GM19372 (cell line): ENCODE measurements around the gene LPP.

ENCODE experiments used
- ATAC-seq: cut with Tn5 transposase; IDR thresholded peaks from one replicate; pipeline ENCODE4 v1.9.1; 2021; ENCODE audit warnings: mild to moderate bottlenecking, low read depth, moderate library complexity; ENCODE audit not compliant: unreplicated experiment

LPP gene

GRCh38 chr3:188321258-188321657, 167.3 kb downstream of the LPP start:
- no peak for ATAC-seq

DNA sequence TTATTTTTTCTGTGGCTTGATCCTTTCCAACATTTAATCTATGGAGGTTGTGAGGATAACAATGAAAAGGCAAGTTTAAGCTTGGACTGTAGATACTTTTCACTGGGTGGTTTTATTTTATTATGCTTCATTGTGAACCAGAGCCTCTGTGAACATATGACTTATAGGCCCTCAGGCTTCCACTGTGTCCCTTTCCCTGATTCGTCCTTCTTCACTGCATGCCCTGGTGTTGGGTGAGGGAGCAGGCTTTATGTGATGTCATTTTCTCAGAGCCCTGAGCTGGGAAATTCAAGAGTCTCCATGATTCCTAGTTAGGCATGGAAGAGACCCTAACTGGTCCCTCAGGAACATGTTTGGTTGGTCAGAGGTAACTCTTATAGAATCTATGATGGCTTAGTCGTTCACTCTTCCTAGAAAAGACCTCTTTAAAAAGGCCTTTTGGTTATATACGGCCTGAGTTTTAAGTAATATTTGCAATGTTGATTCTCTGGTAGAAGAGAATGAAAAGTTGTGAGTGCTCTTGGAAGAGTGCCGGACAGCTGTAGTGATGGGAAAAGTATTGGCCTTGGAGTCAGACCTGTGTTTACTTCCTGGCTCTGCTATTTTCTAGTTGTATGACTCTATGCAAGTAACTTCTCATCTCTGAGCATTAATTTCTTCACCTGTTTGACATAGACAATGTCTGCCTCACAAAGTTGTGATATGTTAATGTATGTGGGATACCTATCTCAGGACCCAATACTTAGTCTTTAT, 168.4 kb downstream of the LPP start:
- ATAC-seq: no peak

DNA sequence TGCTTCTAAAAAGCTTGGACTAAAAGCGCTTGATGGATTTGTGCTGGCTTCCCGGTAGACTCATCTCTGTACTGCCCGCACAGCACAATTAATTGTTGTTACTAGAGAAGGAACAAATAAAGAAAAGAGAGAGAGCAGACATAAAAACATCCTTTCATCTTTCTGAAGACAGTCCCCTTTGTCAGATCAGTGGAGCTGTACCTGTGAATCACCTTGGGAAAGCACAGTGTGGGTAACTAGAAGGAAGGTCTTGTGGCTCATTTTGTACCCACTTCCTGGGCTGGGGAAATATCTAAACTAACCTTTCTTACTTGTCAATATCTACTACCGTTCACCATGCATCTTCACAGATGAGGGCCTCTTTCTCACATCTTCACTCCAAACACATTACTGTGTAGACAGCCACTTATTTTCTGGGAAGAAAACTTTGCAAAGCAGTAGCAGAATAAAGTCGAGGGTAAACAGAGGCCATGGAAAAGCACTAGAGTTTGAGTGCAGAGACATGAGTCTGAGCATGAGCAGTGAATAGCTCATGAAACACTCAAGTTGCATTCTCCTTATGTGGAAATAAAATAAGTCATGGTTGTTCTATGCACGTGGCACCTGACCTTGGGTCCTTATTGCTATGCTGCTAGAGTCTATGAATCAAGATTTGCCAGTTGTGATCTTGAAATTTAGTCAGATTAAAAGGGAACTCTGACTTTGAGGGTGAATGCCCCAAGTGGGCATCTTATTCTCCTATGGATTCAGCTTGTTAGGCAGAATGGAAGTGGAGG, 169.3 kb downstream of the LPP start:
- no peak for ATAC-seq

DNA sequence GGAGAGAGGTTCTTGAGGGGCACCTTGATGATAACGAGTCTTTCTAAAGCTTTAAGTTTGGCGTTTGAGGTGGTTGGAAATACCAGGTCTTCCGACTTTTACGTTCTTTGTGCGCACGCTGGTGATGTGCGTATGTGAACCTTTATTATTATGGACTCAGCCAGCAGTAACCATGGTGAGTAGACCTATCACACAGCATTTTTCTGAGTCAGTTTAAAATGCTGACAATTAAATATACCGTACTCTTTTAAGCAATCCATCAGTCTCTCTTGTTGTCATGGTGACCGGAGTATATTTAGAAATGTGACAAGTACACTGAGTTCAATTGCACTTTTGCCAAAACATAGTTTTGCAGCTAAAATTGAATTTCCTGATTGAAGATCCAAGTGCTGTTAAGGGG, 172.2 kb downstream of the LPP start:
- ATAC-seq: no peak

DNA sequence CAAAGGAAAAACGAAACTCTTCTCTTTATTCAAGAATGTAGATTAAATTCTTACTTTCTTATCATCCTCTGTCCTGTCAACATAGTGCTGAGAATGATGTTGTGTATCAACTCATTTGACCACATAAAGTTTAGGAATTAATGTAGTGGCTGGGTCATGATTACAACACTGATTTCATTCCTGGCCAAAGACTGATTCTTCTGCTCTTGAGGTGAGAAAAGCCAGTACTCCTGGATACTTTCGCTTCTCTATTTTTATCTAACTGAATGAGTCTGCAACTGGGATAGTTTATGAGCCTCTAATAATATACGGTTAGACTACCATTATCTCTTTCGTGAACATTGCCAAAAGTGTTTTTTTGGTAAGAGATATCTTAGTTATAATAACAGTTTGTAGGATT, 173.0 kb downstream of the LPP start:
- ATAC-seq: no peak

- no peak for ATAC-seq
Measured at GRCh38 chr3:188327433-188327832, 173.5 kb downstream of the LPP start.

DNA sequence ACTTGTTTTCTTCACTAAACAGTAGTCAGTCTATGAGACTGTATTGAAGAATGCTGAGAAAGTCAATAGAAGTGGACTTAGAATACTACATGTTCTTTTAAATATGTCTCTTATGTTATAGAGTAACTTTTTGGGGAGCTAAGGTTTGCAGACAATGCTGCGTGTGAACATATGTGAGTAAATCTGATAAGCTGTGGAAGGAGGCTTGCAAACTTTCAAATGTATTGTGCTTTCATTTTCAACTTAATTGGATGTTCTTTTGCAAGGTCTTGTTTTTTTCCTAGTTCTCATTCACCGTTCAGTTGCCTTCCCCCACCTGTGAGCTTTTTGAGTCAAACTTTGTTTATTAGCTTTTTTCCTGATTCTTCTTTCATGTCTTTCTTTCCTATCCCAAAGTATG, 176.2 kb downstream of the LPP start:
- ATAC-seq: no peak

DNA sequence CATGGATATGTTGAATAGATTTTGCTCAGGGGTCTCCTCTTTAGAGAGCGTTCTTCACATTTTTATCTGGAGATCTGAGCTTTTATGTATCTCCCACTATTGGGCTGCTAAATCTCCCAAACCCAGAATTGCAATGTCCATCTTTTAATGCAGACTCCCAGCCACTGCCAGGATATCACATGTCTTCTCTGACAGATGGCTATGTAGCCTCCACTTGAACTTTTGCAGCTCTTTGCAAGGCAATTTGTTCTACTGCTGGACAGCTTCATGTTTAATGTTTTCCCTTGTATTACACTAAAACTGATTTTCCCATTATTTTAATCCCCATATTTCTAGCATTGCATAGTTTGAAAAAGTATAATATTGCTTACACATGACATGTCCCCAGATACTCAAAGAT, 177.2 kb downstream of the LPP start:
- no peak for ATAC-seq

DNA sequence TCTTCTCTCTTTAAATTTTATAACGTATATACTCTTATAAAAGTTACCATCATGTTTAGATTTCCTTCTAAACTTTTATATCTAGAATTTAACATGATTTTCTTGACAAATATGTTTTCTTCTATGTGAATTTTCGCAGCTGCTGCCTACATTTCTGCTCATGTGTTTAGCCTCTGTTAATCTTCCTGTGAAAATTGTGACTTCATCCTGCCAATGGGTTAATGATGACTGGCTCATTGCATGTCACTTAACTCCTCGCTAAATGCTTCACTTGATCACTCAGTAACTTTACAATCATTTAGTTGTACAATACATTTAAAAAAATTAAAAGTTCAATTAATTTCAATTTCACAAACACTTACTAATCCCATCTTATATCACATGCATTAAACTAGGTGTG, 178.1 kb downstream of the LPP start:
- ATAC-seq: no peak

GRCh38 chr3:188335656-188336055, 181.7 kb downstream of the LPP start:
- ATAC-seq: no peak

- no peak for ATAC-seq
Measured at GRCh38 chr3:188336178-188336577, 182.2 kb downstream of the LPP start.

- ATAC-seq: no peak
Measured at GRCh38 chr3:188337232-188337631, 183.3 kb downstream of the LPP start.

- no peak for ATAC-seq
Measured at GRCh38 chr3:188338086-188338485, 184.1 kb downstream of the LPP start.

DNA sequence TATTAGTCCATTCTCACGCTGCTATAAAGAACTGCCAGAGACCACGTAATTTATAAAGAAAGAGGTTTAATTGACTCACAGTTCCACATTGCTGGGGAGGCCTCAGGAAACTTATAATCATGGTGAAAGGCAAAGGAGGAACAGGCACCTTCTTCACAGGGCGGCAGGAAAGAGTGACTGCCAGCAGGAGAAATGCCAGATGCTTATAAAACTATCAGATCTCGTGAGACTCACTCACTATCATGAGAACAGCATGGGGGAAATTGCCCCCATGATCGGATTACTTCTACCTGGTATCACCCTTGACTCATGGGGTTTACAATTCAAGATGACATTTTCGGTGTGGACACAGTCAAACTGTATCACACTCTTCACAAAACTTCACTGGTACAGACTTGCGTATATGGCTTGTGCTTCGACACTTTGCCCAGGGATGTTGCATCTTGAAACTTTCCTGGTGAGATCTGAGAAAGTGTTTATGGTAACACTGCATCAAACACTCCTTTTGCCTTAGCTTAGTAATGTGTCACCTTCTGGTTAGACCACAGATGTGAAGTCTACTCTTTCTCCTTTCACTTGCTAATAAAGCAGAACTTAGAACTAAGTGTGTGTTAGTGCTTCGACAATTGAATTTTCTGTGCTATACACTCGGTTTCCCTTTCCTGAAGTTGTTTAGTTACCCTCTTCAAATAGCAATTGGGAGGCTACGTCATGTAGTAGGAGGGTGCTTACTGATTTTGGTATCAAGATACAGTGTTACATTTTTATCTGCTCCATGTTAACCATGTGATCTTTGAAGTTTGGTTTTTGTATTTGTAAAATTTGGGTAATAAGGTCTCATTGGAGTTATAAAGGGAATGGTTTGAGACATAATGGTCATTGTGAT, 185.7 kb downstream of the LPP start:
- no peak for ATAC-seq

DNA sequence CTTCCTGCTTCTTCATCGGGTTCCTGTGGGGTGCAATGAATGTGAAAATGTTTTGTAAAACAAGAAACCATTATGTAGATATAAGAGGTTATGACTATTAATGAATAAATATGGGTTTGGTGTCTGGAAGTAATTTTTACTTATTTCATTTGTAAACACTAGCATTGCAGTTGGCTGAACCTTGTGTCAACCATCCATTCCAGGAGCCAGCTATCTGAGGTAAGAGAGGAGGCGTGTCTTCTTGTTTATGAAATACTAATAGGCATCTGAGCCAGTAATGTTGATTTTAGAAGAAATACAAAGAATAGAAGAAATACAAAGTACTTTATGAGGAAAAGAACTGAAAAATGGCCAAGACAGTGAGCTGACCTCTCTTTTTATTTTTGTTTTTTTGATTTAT, 187.5 kb downstream of the LPP start:
- no peak for ATAC-seq

DNA sequence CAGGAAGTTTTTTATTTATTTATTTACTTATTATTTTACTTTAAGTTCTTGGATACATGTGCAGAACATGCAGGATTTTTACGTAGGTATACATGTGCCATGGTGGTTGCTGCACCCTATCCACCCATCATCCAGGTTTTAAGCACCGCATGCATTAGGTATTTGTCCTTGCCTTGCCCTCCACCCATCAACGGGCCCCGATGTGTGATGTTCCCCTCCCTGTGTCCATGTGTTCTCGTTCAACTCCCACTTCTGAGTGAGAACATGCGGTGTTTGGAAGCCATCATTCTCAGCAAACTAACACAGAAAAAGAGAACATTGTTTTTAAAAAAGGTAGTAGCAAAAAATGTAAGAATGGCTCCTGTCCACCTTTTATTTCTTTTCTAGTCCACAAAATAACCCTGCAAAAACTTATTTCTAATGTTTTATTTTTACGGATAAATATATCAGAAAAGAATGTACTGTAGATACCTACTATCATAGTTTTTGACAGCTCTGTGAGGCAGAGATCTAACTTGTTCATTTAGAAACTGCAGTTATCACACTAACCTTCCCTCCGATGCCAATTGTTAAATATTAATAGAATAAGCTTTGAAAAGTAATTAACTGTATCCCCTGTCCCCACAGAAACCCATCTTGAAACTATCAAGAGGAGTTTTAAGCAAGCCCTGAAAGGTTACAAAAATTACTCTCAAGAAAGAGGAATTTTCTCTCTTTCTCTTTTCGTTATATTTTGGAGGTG, 189.2 kb downstream of the LPP start:
- ATAC-seq: no peak

- no peak for ATAC-seq
Measured at GRCh38 chr3:188343894-188344293, 189.9 kb downstream of the LPP start.

DNA sequence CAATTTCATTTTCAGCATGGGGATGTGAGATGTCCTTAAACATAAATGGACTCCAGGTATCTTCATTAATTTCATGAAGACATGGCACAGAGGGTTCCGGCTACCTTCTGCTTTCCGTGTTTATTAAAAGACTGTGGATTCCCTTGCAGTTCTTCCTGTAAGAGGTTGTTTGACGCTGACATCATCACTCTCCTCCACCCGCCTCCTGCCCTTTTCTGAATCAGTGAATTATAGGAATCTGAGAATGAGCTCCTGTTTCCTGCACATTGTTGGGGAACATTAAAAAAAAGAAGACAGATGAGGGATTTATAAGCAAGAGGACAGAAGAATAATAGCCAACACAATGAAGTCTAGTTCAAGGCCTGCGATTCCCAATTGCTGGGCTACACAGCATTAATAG, 191.3 kb downstream of the LPP start:
- ATAC-seq: no peak

- ATAC-seq: no peak
Measured at GRCh38 chr3:188348435-188349244, 194.7 kb downstream of the LPP start.
